K562 (cell line): ENCODE results near the gene TESK2. TPM values are rescaled to one million over a fixed set of nuclear protein-coding genes. Genes with fewer than 3 reads are reported as not detected.

ENCODE experiments used
- CHD4 ChIP-seq: fragments of 200-600 bp; sonication (generic); IDR thresholded peaks from 3 replicates; pipeline ENCODE4 v1.6.1; 2012; ENCODE audit warnings: low read depth, mild to moderate bottlenecking, mixed read lengths, low read length, inconsistent platforms; ENCODE audit not compliant: insufficient read depth, insufficient replicate concordance, poor library complexity, severe bottlenecking
- HCFC1 ChIP-seq: IDR thresholded peaks from 2 replicates; pipeline ENCODE4 v1.6.1; 2012; ENCODE audit warnings: low read depth, low read length, improper control_type of control experiment
- MXI1 ChIP-seq: IDR thresholded peaks from 2 replicates; pipeline ENCODE4 v1.6.1; 2011; ENCODE audit warnings: low read depth, mild to moderate bottlenecking, improper control_type of control experiment, low read length
- NCOA4 ChIP-seq: fragments of 450-650 bp; IDR thresholded peaks from 2 replicates; pipeline ENCODE4 v1.6.1; 2018; ENCODE audit warnings: mild to moderate bottlenecking; ENCODE audit not compliant: partially characterized antibody
- NR2C1 ChIP-seq, 2 experiments: fragments of 450-650 bp; IDR thresholded peaks; 2 replicates each; pipeline ENCODE4 v1.6.1; 2017; ENCODE audit warnings: mild to moderate bottlenecking in 2 of 2, antibody characterized with exemption in 1 of 2, inconsistent platforms in 1 of 2, missing compliant biosample characterization in 1 of 2, missing genetic modification characterization in 1 of 2
- RBM22 ChIP-seq: fragments of 200-400 bp; formaldehyde crosslinking; IDR thresholded peaks from 2 replicates; pipeline ENCODE4 v1.6.1; 2018; ENCODE audit warnings: low read length, low read depth; ENCODE audit not compliant: poor library complexity, severe bottlenecking
- SETDB1 ChIP-seq: IDR thresholded peaks from one replicate; pipeline ENCODE4 v1.6.1; 2012; ENCODE audit warnings: low read length, control low read depth, inconsistent platforms
- TAF7 ChIP-seq: fragments of 450-650 bp; IDR thresholded peaks from 2 replicates; pipeline ENCODE4 v1.6.1; 2016; ENCODE audit warnings: missing genetic modification characterization, missing compliant biosample characterization
- YY1 ChIP-seq, 3 experiments: IDR thresholded peaks; 2 replicates each; pipeline ENCODE4 v1.6.1; 2011; ENCODE audit warnings: low read length in 2 of 3, mild to moderate bottlenecking in 2 of 3, moderate library complexity in 2 of 3, borderline replicate concordance in 1 of 3, control low read depth in 1 of 3, low read depth in 1 of 3; ENCODE audit not compliant: insufficient read depth in 3 of 3, insufficient replicate concordance in 2 of 3, control insufficient read depth in 1 of 3, insufficient read length in 1 of 3; ENCODE audit errors: extremely low read depth in 1 of 3
- ZBTB17 ChIP-seq: fragments of 450-650 bp; formaldehyde crosslinking; IDR thresholded peaks from 2 replicates; pipeline ENCODE4 v1.4.0; 2020; ENCODE audit warnings: mild to moderate bottlenecking
- ZKSCAN3 ChIP-seq: fragments of 250-450 bp; sonication (Bioruptor Pico); IDR thresholded peaks from 2 replicates; pipeline ENCODE4 v1.4.0; 2020
- ZNF316 ChIP-seq: fragments of 450-650 bp; IDR thresholded peaks from 2 replicates; pipeline ENCODE4 v1.6.1; 2016
- ZNF354B ChIP-seq: fragments of 250-450 bp; sonication (Bioruptor Pico); IDR thresholded peaks from 2 replicates; pipeline ENCODE4 v1.4.0; 2020
- ZNF668 ChIP-seq: fragments of 250-450 bp; sonication (Bioruptor Pico); IDR thresholded peaks from 2 replicates; pipeline ENCODE4 v1.8.0; 2022; ENCODE audit warnings: mild to moderate bottlenecking, inconsistent platforms
- polyA plus RNA-seq, 8 experiments: library from polyadenylated mRNA; depleted of rRNA in 4 of 8; stranded (reverse) in 5 of 8; unstranded in 3 of 8; fragments of >200 nt; fragmentation: Nextera tagmentation in 2 of 8; fragmentation: Illumina TruSeq in 1 of 8; extraction: Ambion mirVana in 2 of 8; extraction: Trizol in 1 of 8; gene quantifications; 2 replicates each; pipeline versions ENCODE4 v1.2.1 to v1.2.3, GENCODE V29; 2011 to 2014; ENCODE audit warnings: inconsistent platforms in 1 of 8, missing spikeins in 1 of 8
- total RNA-seq, 7 experiments: library from RNA; depleted of rRNA in 6 of 7; stranded (reverse); fragments of >200 nt in 6 of 7; fragmentation: Illumina TruSeq in 2 of 7; extraction: Trizol in 2 of 7; gene quantifications; 2 replicates each; pipeline versions ENCODE4 v1.2.1 to v1.2.3, GENCODE V29; 2011 to 2021; ENCODE audit warnings: low replicate concordance in 1 of 7
- TF ChIP-seq, protein P1 (sequence below), 2 experiments: IDR thresholded peaks in 1 of 2; conservative IDR thresholded peaks in 1 of 2; 2 replicates each; pipeline ENCODE4 v1.6.1; 2016; ENCODE audit warnings: low read depth in 2 of 2, mild to moderate bottlenecking in 1 of 2, missing compliant biosample characterization in 1 of 2, missing genetic modification characterization in 1 of 2, moderate library complexity in 1 of 2
- TF ChIP-seq, protein P2 (sequence below): fragments of 250-450 bp; sonication (Bioruptor Pico); IDR thresholded peaks from 2 replicates; pipeline ENCODE4 v1.5.0; 2021; ENCODE audit warnings: mild to moderate bottlenecking, borderline replicate concordance
- TF ChIP-seq, protein P3 (sequence below), 3 experiments: fragments of 200-800 bp in 1 of 3; fragments of 250-450 bp in 1 of 3; fragments of 450-650 bp in 1 of 3; sonication (Bioruptor Pico) in 1 of 3; sonication (Bioruptor generic) in 1 of 3; formaldehyde crosslinking in 1 of 3; IDR thresholded peaks; 2 replicates each; pipeline versions ENCODE4 v1.6.1 to v1.8.0; 2016 to 2022; ENCODE audit warnings: mild to moderate bottlenecking in 2 of 3, missing genetic modification characterization in 2 of 3, missing compliant biosample characterization in 1 of 3, moderate library complexity in 1 of 3

The TESK2 gene
- total and polyA plus RNA-seq, 9 of the 15 experiments (the other 6 are each of a cell fraction or from before 2014, with no cell fraction given) = 1.6 to 5.3 (median 3.7) TPM

DNA sequence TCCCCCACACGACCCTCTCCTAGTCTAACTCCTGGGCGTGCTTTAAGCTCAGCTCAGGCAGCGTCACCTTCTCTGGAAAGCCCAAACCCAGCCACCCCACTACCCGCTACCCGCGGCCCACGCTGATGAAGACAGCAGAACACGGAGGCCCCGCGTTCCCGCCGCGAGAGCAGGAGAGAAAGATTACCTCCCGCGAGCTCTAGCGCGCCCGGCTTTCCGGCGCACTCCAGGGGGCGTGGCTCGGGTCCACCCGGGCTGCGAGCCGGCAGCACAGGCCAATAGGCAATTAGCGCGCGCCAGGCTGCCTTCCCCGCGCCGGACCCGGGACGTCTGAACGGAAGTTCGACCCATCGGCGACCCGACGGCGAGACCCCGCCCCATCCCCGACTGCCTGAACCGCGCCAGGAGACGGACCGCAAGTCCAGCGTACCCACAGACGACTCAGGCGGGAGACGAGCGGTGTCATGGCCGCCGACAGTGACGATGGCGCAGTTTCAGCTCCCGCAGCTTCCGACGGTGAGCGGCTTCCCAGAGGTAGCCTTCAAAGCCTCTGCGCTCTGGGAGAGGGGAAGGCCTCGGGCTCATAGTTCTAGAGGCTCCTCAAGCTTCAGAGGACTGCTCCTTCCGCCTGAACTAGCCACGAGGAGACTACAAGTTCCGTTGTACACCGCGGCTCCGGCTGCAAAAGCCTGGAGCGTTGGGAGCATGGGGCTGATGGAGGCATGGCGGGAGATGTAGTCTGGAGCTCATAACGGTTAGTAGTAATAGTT is 151.0 kb downstream of the TESK2 start, which contains the start of the genes MUTYH and TOE1 (continued):
- TF ChIP-seq, protein P1, sequence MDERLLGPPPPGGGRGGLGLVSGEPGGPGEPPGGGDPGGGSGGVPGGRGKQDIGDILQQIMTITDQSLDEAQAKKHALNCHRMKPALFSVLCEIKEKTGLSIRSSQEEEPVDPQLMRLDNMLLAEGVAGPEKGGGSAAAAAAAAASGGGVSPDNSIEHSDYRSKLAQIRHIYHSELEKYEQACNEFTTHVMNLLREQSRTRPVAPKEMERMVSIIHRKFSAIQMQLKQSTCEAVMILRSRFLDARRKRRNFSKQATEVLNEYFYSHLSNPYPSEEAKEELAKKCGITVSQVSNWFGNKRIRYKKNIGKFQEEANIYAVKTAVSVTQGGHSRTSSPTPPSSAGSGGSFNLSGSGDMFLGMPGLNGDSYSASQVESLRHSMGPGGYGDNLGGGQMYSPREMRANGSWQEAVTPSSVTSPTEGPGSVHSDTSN (CRISPR knock-in tag; IDR thresholded peaks at IDR 0.05; ENCODE audit: low read depth) = no peak
- TF ChIP-seq, protein P1 (tag; conservative IDR thresholded peaks at IDR 0.05; ENCODE audit: low read depth) = no peak
- TF ChIP-seq NR2C1 (IDR thresholded peaks at IDR 0.05) = no peak; the same call in 1 of the 2 replicates
- peak; percentile 89 for TF ChIP-seq NR2C1 (tag; IDR thresholded peaks at IDR 0.05)
- peak; percentile 96 for TF ChIP-seq TAF7 (tag)
- TF ChIP-seq ZBTB17 (CRISPR knock-in tag) = peak; percentile 46; the same call in 1 of the 2 replicates
- no peak for TF ChIP-seq MXI1
- no peak for TF ChIP-seq ZKSCAN3 (CRISPR knock-in tag)
- TF ChIP-seq NCOA4 = no peak
- TF ChIP-seq, protein P2, sequence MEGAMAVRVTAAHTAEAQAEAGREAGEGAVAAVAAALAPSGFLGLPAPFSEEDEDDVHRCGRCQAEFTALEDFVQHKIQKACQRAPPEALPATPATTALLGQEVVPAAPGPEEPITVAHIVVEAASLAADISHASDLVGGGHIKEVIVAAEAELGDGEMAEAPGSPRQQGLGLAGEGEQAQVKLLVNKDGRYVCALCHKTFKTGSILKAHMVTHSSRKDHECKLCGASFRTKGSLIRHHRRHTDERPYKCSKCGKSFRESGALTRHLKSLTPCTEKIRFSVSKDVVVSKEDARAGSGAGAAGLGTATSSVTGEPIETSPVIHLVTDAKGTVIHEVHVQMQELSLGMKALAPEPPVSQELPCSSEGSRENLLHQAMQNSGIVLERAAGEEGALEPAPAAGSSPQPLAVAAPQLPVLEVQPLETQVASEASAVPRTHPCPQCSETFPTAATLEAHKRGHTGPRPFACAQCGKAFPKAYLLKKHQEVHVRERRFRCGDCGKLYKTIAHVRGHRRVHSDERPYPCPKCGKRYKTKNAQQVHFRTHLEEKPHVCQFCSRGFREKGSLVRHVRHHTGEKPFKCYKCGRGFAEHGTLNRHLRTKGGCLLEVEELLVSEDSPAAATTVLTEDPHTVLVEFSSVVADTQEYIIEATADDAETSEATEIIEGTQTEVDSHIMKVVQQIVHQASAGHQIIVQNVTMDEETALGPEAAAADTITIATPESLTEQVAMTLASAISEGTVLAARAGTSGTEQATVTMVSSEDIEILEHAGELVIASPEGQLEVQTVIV (CRISPR knock-in tag) = no peak
- TF ChIP-seq ZNF316 = no peak
- TF ChIP-seq HCFC1 = peak; percentile 91
- no peak for TF ChIP-seq SETDB1
- peak; percentile 77 for TF ChIP-seq RBM22
- peak; percentile 90 to 96 (median 93) for TF ChIP-seq YY1 (IDR thresholded peaks at IDR 0.05; ENCODE audit: borderline replicate concordance in 1 of 3, control insufficient read depth in 1 of 3, extremely low read depth in 1 of 3, insufficient read depth in 3 of 3, insufficient read length in 1 of 3, insufficient replicate concordance in 2 of 3, low read depth in 1 of 3, low read length in 2 of 3)
- TF ChIP-seq, protein P3, sequence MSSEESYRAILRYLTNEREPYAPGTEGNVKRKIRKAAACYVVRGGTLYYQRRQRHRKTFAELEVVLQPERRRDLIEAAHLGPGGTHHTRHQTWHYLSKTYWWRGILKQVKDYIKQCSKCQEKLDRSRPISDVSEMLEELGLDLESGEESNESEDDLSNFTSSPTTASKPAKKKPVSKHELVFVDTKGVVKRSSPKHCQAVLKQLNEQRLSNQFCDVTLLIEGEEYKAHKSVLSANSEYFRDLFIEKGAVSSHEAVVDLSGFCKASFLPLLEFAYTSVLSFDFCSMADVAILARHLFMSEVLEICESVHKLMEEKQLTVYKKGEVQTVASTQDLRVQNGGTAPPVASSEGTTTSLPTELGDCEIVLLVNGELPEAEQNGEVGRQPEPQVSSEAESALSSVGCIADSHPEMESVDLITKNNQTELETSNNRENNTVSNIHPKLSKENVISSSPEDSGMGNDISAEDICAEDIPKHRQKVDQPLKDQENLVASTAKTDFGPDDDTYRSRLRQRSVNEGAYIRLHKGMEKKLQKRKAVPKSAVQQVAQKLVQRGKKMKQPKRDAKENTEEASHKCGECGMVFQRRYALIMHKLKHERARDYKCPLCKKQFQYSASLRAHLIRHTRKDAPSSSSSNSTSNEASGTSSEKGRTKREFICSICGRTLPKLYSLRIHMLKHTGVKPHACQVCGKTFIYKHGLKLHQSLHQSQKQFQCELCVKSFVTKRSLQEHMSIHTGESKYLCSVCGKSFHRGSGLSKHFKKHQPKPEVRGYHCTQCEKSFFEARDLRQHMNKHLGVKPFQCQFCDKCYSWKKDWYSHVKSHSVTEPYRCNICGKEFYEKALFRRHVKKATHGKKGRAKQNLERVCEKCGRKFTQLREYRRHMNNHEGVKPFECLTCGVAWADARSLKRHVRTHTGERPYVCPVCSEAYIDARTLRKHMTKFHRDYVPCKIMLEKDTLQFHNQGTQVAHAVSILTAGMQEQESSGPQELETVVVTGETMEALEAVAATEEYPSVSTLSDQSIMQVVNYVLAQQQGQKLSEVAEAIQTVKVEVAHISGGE (CRISPR knock-in tag; IDR thresholded peaks at IDR 0.05) = peak in 2 of 3 experiments; percentile 78 to 95; a peak in 4 of 6 replicates
- no peak for TF ChIP-seq ZNF668
- no peak for TF ChIP-seq ZNF354B (CRISPR knock-in tag)
- TF ChIP-seq CHD4 = no peak
